Cardiac fibroblast (primary cell): Measurements from ENCODE around the gene ITPR3.

Experiments used
- DNase-seq, 2 donors: peaks; one replicate each; pipeline versions ENCODE4 v3.0.0 to v3.0.0-alpha.2; 2010; ENCODE audit warnings: low read depth in 2 of 2
- H3K4me3 ChIP-seq, 2 donors: replicated peaks in 1 of 2; 1 replicate in 1 of 2; 2 replicates in 1 of 2; pipeline ENCODE4 v1.5.1; 2011; ENCODE audit warnings: low read depth in 2 of 2, low read length in 2 of 2, mild to moderate bottlenecking in 2 of 2, moderate library complexity in 1 of 2
- CTCF ChIP-seq: IDR thresholded peaks from one replicate; pipeline ENCODE4 v1.5.1; 2011; ENCODE audit warnings: low read depth, mild to moderate bottlenecking, low read length, inconsistent platforms

Gene ITPR3

GRCh38 chr6:33696548-33697518, 75.7 kb downstream of the ITPR3 start:
- H3K4me3 ChIP-seq: no peak overlapping the region
- no peak for TF ChIP-seq CTCF
- peak; percentile 87 to 95 for DNase-seq

GRCh38 chr6:33697845-33698244, 76.7 kb downstream of the ITPR3 start:
- TF ChIP-seq CTCF: no peak
- H3K4me3 ChIP-seq: no peak overlapping the region
- DNase-seq: no peak

GRCh38 chr6:33698494-33698893, 77.4 kb downstream of the ITPR3 start:
- no peak overlapping the region for H3K4me3 ChIP-seq
- DNase-seq: no peak
- TF ChIP-seq CTCF: no peak

- no peak overlapping the region for H3K4me3 ChIP-seq
- no peak for DNase-seq
- no peak for TF ChIP-seq CTCF
Measured at GRCh38 chr6:33699131-33699530, 78.0 kb downstream of the ITPR3 start.

- no peak overlapping the region for H3K4me3 ChIP-seq
- DNase-seq: no peak
- no peak for TF ChIP-seq CTCF
Measured at GRCh38 chr6:33699739-33700138, 78.6 kb downstream of the ITPR3 start.

GRCh38 chr6:33700391-33701050, 79.4 kb downstream of the ITPR3 start:
- H3K4me3 ChIP-seq: no peak overlapping the region
- peak; percentile 75 to 80 for DNase-seq
- peak; percentile 78 for TF ChIP-seq CTCF
